HCT116 (cell line): Measurements from ENCODE around the gene SOX6. TPM values are rescaled to one million over a fixed set of nuclear protein-coding genes. Genes with fewer than 3 reads are reported as not detected.

Source experiments
- ATAC-seq: fragments of 200-7000 bp; cut with Tn5 transposase; 2 replicates; pipeline ENCODE4 v1.9.1; 2020; ENCODE audit warnings: mild to moderate bottlenecking, moderate library complexity
- BruUV-seq: library from RNA; stranded (reverse); fragments of 400-500 nt; replicated peaks from 2 replicates; lab custom pipeline; 2021; lab: Mats Ljungman, UMichigan
- CTCF ChIA-PET: fragments of 300-600 bp; sonication (Branson Sonifier 250); formaldehyde crosslinking; loops from one replicate; lab custom pipeline; 2021; ENCODE audit warnings: antibody characterized with exemption; lab: Charles Lee
- POLR2A ChIA-PET: fragments of 300-600, 350-600 bp; sonication (Branson Sonifier 250); formaldehyde crosslinking; loops from one replicate; lab custom pipeline; 2021; ENCODE audit warnings: antibody characterized with exemption; lab: Charles Lee
- RAD21 ChIA-PET, 2 experiments: fragments of 300-600 bp; sonication (Branson Sonifier 250); formaldehyde crosslinking; loops; one replicate each; lab custom pipeline; 2023; ENCODE audit warnings: low total read pairs in 2 of 2; ENCODE audit not compliant: uncharacterized antibody in 2 of 2, unreplicated experiment in 2 of 2, low non-redundant PET in 1 of 2; lab: Charles Lee
- DNase-seq: peaks from one replicate; pipeline ENCODE4 v3.0.0-alpha.2; 2010; ENCODE audit warnings: low read depth, low spot score
- H2AFZ ChIP-seq: fragments of 200-600 bp; shearing (Covaris generic), sonication (generic); 2 replicates; pipeline ENCODE4 v1.6.1; 2017; ENCODE audit warnings: low read depth, mixed run types, mixed read lengths, antibody characterized with exemption, low read length; ENCODE audit not compliant: poor library complexity, severe bottlenecking
- H3K27ac ChIP-seq: 2 replicates; pipeline ENCODE4 v1.5.1; 2012; ENCODE audit warnings: low read depth, low read length
- H3K27me3 ChIP-seq: fragments of 200-600 bp; sonication (generic); 2 replicates; pipeline ENCODE4 v1.6.1; 2016; ENCODE audit warnings: mixed run types, low read length, mixed read lengths; ENCODE audit not compliant: insufficient read depth
- H3K36me3 ChIP-seq, 2 experiments: fragments of 200-500 bp in 1 of 2; fragments of 200-600 bp in 1 of 2; sonication (Bioruptor generic) in 1 of 2; sonication (generic) in 1 of 2; 2 replicates each; pipeline versions ENCODE4 v1.5.1 to v1.6.1; 2014 to 2016; ENCODE audit warnings: low read length in 2 of 2, inconsistent platforms in 1 of 2, mixed read lengths in 1 of 2, mixed run types in 1 of 2; ENCODE audit not compliant: insufficient read depth in 2 of 2, control insufficient read depth in 1 of 2
- H3K4me1 ChIP-seq, 2 experiments: fragments of 200-600 bp in 1 of 2; sonication (generic) in 1 of 2; 2 replicates each; pipeline versions ENCODE4 v1.5.1 to v1.6.1; 2012 to 2017; ENCODE audit warnings: low read length in 2 of 2, inconsistent platforms in 1 of 2, mild to moderate bottlenecking in 1 of 2, mixed read lengths in 1 of 2, mixed run types in 1 of 2, moderate library complexity in 1 of 2; ENCODE audit not compliant: insufficient read depth in 2 of 2, control insufficient read depth in 1 of 2
- H3K4me2 ChIP-seq: fragments of 200-600 bp; sonication (generic); 2 replicates; pipeline ENCODE4 v1.6.1; 2017; ENCODE audit warnings: mixed run types, low read length, mixed read lengths
- H3K4me3 ChIP-seq, 2 experiments: fragments of 200-600 bp in 1 of 2; sonication (generic) in 1 of 2; replicated peaks in 1 of 2; 2 replicates each; pipeline ENCODE4 v1.5.1; 2011 to 2016; ENCODE audit warnings: low read length in 2 of 2, control low read depth in 1 of 2, low read depth in 1 of 2, mild to moderate bottlenecking in 1 of 2, mixed read lengths in 1 of 2, mixed run types in 1 of 2
- H3K79me2 ChIP-seq: fragments of 200-600 bp; sonication (generic); 2 replicates; pipeline ENCODE4 v1.6.1; 2017; ENCODE audit warnings: mild to moderate bottlenecking, mixed run types, low read length, moderate library complexity, mixed read lengths; ENCODE audit not compliant: insufficient read depth
- H3K9ac ChIP-seq: fragments of 200-600 bp; sonication (generic); 2 replicates; pipeline ENCODE4 v1.6.1; 2016; ENCODE audit warnings: low read length, mixed read lengths
- H3K9me2 ChIP-seq: fragments of 200-600 bp; sonication (generic), shearing (Covaris generic); 2 replicates; pipeline ENCODE4 v1.6.1; 2017; ENCODE audit warnings: mixed run types, mild to moderate bottlenecking, moderate library complexity; ENCODE audit not compliant: insufficient read depth
- H3K9me3 ChIP-seq, 2 experiments: fragments of 200-500 bp in 1 of 2; fragments of 200-600 bp in 1 of 2; sonication (Bioruptor generic) in 1 of 2; sonication (generic) in 1 of 2; 2 replicates each; pipeline ENCODE4 v1.6.1; 2014 to 2017; ENCODE audit warnings: low read length in 2 of 2, mixed read lengths in 2 of 2, inconsistent platforms in 1 of 2, low read depth in 1 of 2, mild to moderate bottlenecking in 1 of 2, mixed run types in 1 of 2, moderate library complexity in 1 of 2; ENCODE audit not compliant: control insufficient read depth in 1 of 2, insufficient read depth in 1 of 2
- H4K20me1 ChIP-seq: fragments of 200-600 bp; sonication (generic), shearing (Covaris generic); 2 replicates; pipeline ENCODE4 v1.6.1; 2017; ENCODE audit warnings: mixed run types, mild to moderate bottlenecking, moderate library complexity; ENCODE audit not compliant: insufficient read depth
- CBX3 ChIP-seq: IDR thresholded peaks from 2 replicates; pipeline ENCODE4 v1.6.1; 2012; ENCODE audit warnings: low read depth
- EGR1 ChIP-seq: IDR thresholded peaks from 2 replicates; pipeline ENCODE4 v1.6.1; 2012; ENCODE audit warnings: low read depth
- EZH2 ChIP-seq: fragments of 200-600 bp; sonication (generic); IDR thresholded peaks from 2 replicates; pipeline ENCODE4 v1.6.1; 2017; ENCODE audit warnings: antibody characterized with exemption, mixed run types
- FOSL1 ChIP-seq: IDR thresholded peaks from 2 replicates; pipeline ENCODE4 v1.6.1; 2012; ENCODE audit warnings: low read depth
- JUND ChIP-seq: IDR thresholded peaks from 2 replicates; pipeline ENCODE4 v1.6.1; 2012
- POLR2AphosphoS5 ChIP-seq: IDR thresholded peaks from 2 replicates; pipeline ENCODE4 v1.6.1; 2011; ENCODE audit warnings: mild to moderate bottlenecking, low read depth, low read length, moderate library complexity
- RAD21 ChIP-seq: IDR thresholded peaks from 2 replicates; pipeline ENCODE4 v1.6.1; 2012; ENCODE audit warnings: low read depth, mild to moderate bottlenecking
- SIN3A ChIP-seq: IDR thresholded peaks from 2 replicates; pipeline ENCODE4 v1.6.1; 2012; ENCODE audit warnings: low read depth
- SP1 ChIP-seq: IDR thresholded peaks from 2 replicates; pipeline ENCODE4 v1.6.1; 2012; ENCODE audit warnings: low read depth
- TCF7L2 ChIP-seq: IDR thresholded peaks from 2 replicates; pipeline ENCODE4 v1.7.0; 2011; ENCODE audit warnings: borderline replicate concordance, inconsistent platforms; ENCODE audit not compliant: insufficient read depth, insufficient read length; ENCODE audit errors: extremely low read depth
- ZBTB33 ChIP-seq: IDR thresholded peaks from 2 replicates; pipeline ENCODE4 v1.6.1; 2011; ENCODE audit warnings: mild to moderate bottlenecking, low read length, moderate library complexity; ENCODE audit not compliant: insufficient replicate concordance; ENCODE audit errors: extremely low read depth
- ZNF274 ChIP-seq: fragments of 200-500 bp; sonication (Bioruptor generic); IDR thresholded peaks from 2 replicates; pipeline ENCODE4 v1.6.1; 2014; ENCODE audit warnings: mild to moderate bottlenecking, low read depth, low read length, inconsistent platforms
- intact Hi-C: fragments of 100-400 bp; cut with micrococcal nuclease; formaldehyde crosslinking; loops from 2 replicates; pipeline ENCODE4 v1.10.0; 2022
- total RNA-seq: library from RNA; stranded (reverse); gene quantifications from one replicate; pipeline ENCODE4 v1.2.1, GENCODE V29; 2021; ENCODE audit not compliant: unreplicated experiment
- TF ChIP-seq, protein P1 (sequence below): IDR thresholded peaks from 2 replicates; pipeline ENCODE4 v1.6.1; 2012; ENCODE audit warnings: low read depth
- TF ChIP-seq, protein P2 (sequence below): IDR thresholded peaks from 2 replicates; pipeline ENCODE4 v1.6.1; 2012
- TF ChIP-seq, protein P3 (sequence below): IDR thresholded peaks from 2 replicates; pipeline ENCODE4 v1.6.1; 2012
- TF ChIP-seq, protein P4 (sequence below), 3 experiments: fragments of 200-600 bp in 1 of 3; sonication (generic) in 1 of 3; IDR thresholded peaks in 2 of 3; conservative IDR thresholded peaks in 1 of 3; 2 replicates each; pipeline ENCODE4 v1.5.1; 2012 to 2017; ENCODE audit warnings: low read depth in 2 of 3, low read length in 2 of 3, antibody characterized with exemption in 1 of 3, borderline replicate concordance in 1 of 3, control low read depth in 1 of 3, mild to moderate bottlenecking in 1 of 3, mixed read lengths in 1 of 3, mixed run types in 1 of 3, moderate library complexity in 1 of 3; ENCODE audit not compliant: insufficient read depth in 1 of 3

The SOX6 gene
- total RNA-seq, 1 experiment from 2014 or later, result 0.81 TPM

DNA sequence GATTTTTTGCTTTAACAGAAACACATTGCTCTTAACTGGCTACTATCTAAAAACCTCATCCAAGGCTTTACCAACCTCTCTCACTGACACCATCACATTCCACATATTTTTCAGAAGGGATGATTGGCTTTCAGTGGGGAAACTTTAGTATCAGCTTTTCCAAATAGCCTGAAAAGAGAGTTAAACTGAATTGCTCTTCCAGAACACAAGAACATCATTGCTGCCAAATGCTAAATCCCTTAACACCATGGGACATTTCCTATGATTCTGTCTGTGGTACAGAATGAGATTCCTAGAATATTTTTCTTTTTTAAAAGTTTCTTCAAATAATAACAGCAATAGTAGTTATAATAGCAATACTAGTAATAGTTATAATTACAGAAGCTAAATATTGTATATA lies 45.4 kb downstream of the SOX6 start:
- intact Hi-C loops, result no loop called here
- POLR2A ChIA-PET, result no interaction called here
- CTCF ChIA-PET, result no interaction called here
- Histone ChIP-seq H3K9me2 (no peaks in the 10 kb centered on the region), H4K20me1 (no peaks in the 10 kb centered on the region), H2AFZ (no peak overlapping the region), H3K4me2 (no peak overlapping the region), H3K27me3 (peaks cover 18% of the 10 kb centered on the region; the same call in 1 of the 2 replicates), H3K36me3 (no peaks in the 10 kb centered on the region), H3K4me1 (no peaks in the 10 kb centered on the region), H3K9ac (no peak overlapping the region), H3K4me3 (no peak overlapping the region), H3K79me2 (no peaks in the 10 kb centered on the region), H3K9me3 (no peaks in the 10 kb centered on the region), H3K27ac (no peak overlapping the region)
- RAD21 ChIA-PET, result interaction anchor here in 1 of 2 experiments (0.5 kb wide), 1 partner anchor 207 kb away, joined by 3 read pairs; no protein-coding TSS in a partner anchor
- BruUV-seq, result no TSS peak
- no peak for TF ChIP-seq CBX3
- TF ChIP-seq, protein P1, sequence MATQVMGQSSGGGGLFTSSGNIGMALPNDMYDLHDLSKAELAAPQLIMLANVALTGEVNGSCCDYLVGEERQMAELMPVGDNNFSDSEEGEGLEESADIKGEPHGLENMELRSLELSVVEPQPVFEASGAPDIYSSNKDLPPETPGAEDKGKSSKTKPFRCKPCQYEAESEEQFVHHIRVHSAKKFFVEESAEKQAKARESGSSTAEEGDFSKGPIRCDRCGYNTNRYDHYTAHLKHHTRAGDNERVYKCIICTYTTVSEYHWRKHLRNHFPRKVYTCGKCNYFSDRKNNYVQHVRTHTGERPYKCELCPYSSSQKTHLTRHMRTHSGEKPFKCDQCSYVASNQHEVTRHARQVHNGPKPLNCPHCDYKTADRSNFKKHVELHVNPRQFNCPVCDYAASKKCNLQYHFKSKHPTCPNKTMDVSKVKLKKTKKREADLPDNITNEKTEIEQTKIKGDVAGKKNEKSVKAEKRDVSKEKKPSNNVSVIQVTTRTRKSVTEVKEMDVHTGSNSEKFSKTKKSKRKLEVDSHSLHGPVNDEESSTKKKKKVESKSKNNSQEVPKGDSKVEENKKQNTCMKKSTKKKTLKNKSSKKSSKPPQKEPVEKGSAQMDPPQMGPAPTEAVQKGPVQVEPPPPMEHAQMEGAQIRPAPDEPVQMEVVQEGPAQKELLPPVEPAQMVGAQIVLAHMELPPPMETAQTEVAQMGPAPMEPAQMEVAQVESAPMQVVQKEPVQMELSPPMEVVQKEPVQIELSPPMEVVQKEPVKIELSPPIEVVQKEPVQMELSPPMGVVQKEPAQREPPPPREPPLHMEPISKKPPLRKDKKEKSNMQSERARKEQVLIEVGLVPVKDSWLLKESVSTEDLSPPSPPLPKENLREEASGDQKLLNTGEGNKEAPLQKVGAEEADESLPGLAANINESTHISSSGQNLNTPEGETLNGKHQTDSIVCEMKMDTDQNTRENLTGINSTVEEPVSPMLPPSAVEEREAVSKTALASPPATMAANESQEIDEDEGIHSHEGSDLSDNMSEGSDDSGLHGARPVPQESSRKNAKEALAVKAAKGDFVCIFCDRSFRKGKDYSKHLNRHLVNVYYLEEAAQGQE, result no peak
- TF ChIP-seq POLR2AphosphoS5, result no peak
- TF ChIP-seq, protein P2, sequence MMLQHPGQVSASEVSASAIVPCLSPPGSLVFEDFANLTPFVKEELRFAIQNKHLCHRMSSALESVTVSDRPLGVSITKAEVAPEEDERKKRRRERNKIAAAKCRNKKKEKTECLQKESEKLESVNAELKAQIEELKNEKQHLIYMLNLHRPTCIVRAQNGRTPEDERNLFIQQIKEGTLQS, result no peak
- no peak for TF ChIP-seq TCF7L2
- no peak for TF ChIP-seq JUND
- TF ChIP-seq ZNF274, result no peak
- TF ChIP-seq SP1, result no peak
- TF ChIP-seq, protein P3, sequence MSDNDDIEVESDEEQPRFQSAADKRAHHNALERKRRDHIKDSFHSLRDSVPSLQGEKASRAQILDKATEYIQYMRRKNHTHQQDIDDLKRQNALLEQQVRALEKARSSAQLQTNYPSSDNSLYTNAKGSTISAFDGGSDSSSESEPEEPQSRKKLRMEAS, result no peak
- no peak for TF ChIP-seq ZBTB33
- no peak for TF ChIP-seq EGR1
- TF ChIP-seq EZH2, result no peak
- no peak for TF ChIP-seq FOSL1
- no peak for TF ChIP-seq SIN3A
- TF ChIP-seq RAD21, result no peak
- TF ChIP-seq, protein P4, sequence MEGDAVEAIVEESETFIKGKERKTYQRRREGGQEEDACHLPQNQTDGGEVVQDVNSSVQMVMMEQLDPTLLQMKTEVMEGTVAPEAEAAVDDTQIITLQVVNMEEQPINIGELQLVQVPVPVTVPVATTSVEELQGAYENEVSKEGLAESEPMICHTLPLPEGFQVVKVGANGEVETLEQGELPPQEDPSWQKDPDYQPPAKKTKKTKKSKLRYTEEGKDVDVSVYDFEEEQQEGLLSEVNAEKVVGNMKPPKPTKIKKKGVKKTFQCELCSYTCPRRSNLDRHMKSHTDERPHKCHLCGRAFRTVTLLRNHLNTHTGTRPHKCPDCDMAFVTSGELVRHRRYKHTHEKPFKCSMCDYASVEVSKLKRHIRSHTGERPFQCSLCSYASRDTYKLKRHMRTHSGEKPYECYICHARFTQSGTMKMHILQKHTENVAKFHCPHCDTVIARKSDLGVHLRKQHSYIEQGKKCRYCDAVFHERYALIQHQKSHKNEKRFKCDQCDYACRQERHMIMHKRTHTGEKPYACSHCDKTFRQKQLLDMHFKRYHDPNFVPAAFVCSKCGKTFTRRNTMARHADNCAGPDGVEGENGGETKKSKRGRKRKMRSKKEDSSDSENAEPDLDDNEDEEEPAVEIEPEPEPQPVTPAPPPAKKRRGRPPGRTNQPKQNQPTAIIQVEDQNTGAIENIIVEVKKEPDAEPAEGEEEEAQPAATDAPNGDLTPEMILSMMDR (IDR thresholded peaks at IDR 0.05 in 2 of 3, conservative IDR thresholded peaks at IDR 0.05 in 1 of 3; ENCODE audit: borderline replicate concordance in 1 of 3, insufficient read depth in 1 of 3, low read depth in 2 of 3, low read length in 2 of 3), result no peak
- DNase-seq (no peak), ATAC-seq (no peak)
